GM21717 (cell line): Measurements from ENCODE around the gene MED22.
"Not testable (repeated sequence)": the region's sequence is repeated elsewhere in the genome, so short reads cannot be mapped to it uniquely, and the experiment has no call there.

Source experiments
- ATAC-seq: cut with Tn5 transposase; IDR thresholded peaks from one replicate; pipeline ENCODE4 v1.9.1; 2021; ENCODE audit warnings: mild to moderate bottlenecking, moderate library complexity; ENCODE audit not compliant: unreplicated experiment

The MED22 gene

GRCh38 chr9:133347985-133348717 is at the start of gene MED22, which contains the start of gene RPL7A:
TSS of gene MED22 (minus strand) at chr9:133348131. CDS start at chr9:133346662, 1,469 bp downstream.
TSS of gene RPL7A (plus strand) at chr9:133348218. CDS start at chr9:133348244, 26 bp downstream.
- ATAC-seq: peak; percentile 64

GRCh38 chr9:133397370-133397769 is 49.4 kb upstream of the MED22 start:
- ATAC-seq: no peak

- ATAC-seq: no peak
These were observed 49.0 kb upstream of the MED22 start for GRCh38 chr9:133396952-133397351.

GRCh38 chr9:133394687-133395271 is 46.8 kb upstream of the MED22 start:
- ATAC-seq: no peak

GRCh38 chr9:133393399-133393798 is 45.5 kb upstream of the MED22 start:
- ATAC-seq: no peak

- ATAC-seq: not testable (repeated sequence)
These were observed 44.4 kb upstream of the MED22 start for GRCh38 chr9:133392308-133392707.

GRCh38 chr9:133391449-133391848 is 43.5 kb upstream of the MED22 start:
- not testable (repeated sequence) for ATAC-seq

- no peak for ATAC-seq
These were observed 42.8 kb upstream of the MED22 start for GRCh38 chr9:133390713-133391112.

GRCh38 chr9:133389562-133389961 is 41.6 kb upstream of the MED22 start:
- ATAC-seq: no peak

GRCh38 chr9:133389025-133389557 is 41.2 kb upstream of the MED22 start:
- ATAC-seq: no peak

GRCh38 chr9:133387680-133388079 is 39.7 kb upstream of the MED22 start:
- ATAC-seq: no peak

- no peak for ATAC-seq
These were observed 38.4 kb upstream of the MED22 start for GRCh38 chr9:133386338-133386737.

GRCh38 chr9:133385452-133385851 is 37.5 kb upstream of the MED22 start:
- no peak for ATAC-seq

GRCh38 chr9:133384736-133385321 is 36.9 kb upstream of the MED22 start:
- no peak for ATAC-seq

GRCh38 chr9:133383438-133383837 is 35.5 kb upstream of the MED22 start:
- ATAC-seq: no peak

- no peak for ATAC-seq
These were observed 34.7 kb upstream of the MED22 start for GRCh38 chr9:133382507-133383141.

- ATAC-seq: no peak
These were observed 32.8 kb upstream of the MED22 start for GRCh38 chr9:133380734-133381133.

- ATAC-seq: no peak
These were observed 31.5 kb upstream of the MED22 start for GRCh38 chr9:133379153-133380086.

GRCh38 chr9:133378408-133378962 is 30.6 kb upstream of the MED22 start:
- ATAC-seq: no peak

- no peak for ATAC-seq
These were observed 29.8 kb upstream of the MED22 start for GRCh38 chr9:133377721-133378216.
